Stimulated activated CD4-positive, alpha-beta T cell treated with anti-CD3 and anti-CD28 coated beads, Interleukin-1b, Interleukin-23, amount 100 ng/mL, for 4 hours (primary cell): ENCODE data around the gene SLC12A9.

ENCODE experiments used
- DNase-seq, 2 donors: peaks; one replicate each; pipeline ENCODE4 v3.0.0-alpha.2; 2020; ENCODE audit warnings: low read depth in 2 of 2

The SLC12A9 gene

GRCh38 chr7:100861616-100861985, 9.1 kb downstream of the SLC12A9 start:
- DNase-seq = no peak

GRCh38 chr7:100863406-100863950, 11.0 kb downstream of the SLC12A9 start:
- DNase-seq = no peak

DNA sequence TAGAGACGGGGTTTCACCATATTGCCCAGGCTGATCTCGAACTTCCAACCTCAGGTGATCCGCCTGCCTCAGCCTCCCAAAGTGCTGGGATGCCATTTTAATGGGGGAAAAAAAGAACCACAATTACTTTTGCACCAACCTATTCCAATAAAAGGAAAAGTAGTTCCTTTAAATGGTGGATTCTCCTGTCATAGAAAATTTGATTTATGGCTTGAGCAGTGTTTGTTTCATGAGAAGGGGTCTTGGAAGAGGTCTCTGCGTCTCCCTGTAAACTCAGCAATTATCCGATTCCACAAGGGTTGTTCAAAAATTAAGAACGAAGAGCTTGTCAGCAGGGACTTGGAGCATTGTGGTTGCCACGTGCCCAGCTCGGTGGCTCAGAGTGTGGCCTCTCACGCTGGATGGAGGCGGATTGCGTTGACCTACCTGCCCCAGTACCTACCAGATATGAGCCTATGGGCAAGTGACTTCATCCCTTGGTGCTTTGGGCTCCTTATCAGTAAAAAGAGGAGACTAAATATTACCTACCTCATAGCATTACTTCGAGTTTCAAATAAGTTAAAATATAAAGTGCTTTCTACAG, 11.8 kb downstream of the SLC12A9 start:
- no peak for DNase-seq

- DNase-seq = no peak
Measured at GRCh38 chr7:100865372-100865911, 12.9 kb downstream of the SLC12A9 start.

DNA sequence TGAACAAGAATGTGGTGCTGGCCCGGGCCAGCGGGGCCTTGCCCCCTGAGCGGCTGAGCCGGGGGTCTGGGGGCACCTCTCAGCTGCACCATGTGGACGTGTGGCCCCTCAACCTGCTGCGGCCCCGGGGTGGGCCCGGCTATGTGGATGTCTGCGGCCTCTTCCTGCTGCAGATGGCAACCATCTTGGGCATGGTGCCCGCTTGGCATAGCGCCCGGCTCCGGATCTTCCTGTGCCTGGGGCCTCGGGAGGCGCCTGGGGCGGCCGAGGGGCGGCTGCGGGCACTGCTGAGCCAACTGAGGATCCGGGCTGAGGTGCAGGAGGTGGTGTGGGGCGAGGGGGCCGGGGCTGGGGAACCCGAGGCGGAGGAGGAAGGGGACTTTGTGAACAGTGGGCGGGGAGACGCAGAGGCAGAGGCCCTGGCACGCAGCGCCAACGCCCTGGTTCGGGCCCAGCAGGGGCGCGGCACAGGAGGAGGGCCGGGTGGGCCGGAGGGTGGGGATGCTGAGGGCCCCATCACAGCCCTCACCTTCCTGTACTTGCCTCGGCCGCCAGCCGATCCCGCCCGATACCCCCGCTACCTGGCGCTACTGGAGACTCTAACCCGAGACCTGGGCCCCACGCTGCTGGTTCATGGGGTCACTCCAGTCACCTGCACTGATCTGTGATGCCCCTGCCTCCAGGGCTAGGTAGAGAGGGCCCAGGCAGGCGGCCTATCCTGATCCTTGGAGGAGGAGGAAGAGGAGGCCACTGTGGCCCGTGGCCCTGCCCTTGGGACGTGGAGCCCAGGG, 13.6 kb downstream of the SLC12A9 start:
- no peak for DNase-seq

DNA sequence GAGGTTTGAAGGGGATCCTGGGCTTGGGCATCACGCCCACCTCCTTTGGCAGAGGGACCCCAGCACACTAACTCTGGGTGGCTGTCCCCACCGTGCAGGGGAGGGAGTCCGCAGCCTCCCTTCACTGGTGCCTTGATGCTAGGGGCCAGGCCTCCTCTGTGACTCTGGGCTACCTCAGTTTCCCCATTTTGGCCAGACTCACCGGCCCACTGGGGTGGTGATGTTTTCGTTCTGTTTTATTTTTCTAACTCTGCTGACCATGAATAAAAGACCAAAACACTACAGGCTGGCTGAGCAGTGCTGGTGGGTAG, 14.2 kb downstream of the SLC12A9 start:
- DNase-seq = no peak

- DNase-seq = peak; percentile 62 to 66
Measured at GRCh38 chr7:100867040-100867775, 14.7 kb downstream of the SLC12A9 start, which contains the start of gene TRIP6. Gene TRIP6, plus strand, starts transcription at chr7:100867387. Its CDS starts 111 bp downstream, at chr7:100867498.

- no peak for DNase-seq
Measured at GRCh38 chr7:100867776-100868485, 15.4 kb downstream of the SLC12A9 start.

DNA sequence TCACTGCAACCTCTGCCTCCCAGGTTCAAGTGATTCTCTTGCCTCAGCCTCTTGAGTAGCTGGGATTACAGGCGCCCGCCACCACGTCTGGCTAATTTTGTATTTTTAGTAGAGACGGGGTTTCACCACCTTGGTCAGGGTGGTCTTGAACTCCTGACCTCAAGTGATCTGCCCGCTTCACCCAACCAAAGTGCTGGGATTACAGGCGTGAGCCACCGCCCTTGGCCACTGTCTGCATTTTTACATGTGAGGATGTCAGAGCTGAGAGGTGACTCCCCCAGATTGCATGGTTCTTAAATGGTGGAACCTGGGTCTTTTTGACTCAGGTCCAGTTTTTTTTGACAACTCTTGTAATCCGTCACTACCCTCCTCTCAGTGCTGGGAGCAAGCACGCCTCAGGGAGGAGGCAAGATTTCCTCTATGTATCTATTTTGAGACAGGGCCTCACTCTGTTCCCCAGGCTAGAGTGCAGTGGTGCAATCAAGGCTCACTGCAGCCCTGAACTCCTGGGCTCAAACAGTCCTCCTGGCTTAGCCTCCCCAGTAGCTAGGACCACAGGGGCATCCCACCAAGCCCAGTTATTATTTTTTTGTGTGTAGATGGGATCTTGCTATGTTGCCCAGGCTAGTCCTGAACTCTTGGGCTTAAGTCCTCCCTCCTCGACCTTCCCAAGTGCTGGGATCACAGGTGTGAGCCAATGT, 21.2 kb downstream of the SLC12A9 start:
- DNase-seq = no peak

DNA sequence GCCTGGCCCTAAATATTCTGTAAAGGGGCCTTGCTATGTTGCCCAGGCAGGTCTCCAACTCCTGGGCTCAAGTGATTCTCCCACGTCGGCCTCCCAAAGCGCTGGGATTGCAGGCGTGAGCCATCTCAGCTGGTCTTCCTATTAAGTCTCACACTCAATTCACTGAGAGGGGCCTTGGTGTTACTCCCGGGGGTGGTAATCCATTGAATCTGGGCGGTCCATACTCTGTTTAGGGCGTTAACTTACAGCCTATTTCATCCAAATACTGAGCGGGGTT, 21.7 kb downstream of the SLC12A9 start:
- DNase-seq = no peak

- DNase-seq = peak; percentile 95 to 98
Measured at GRCh38 chr7:100874577-100875355, 22.3 kb downstream of the SLC12A9 start, which contains the start of gene SRRT. Gene SRRT, plus strand, starts transcription at chr7:100875103. Its CDS starts 488 bp downstream, at chr7:100875591.

GRCh38 chr7:100875356-100875751, 22.8 kb downstream of the SLC12A9 start:
- DNase-seq = no peak

- DNase-seq = no peak
Measured at GRCh38 chr7:100878013-100878412, 25.5 kb downstream of the SLC12A9 start.

GRCh38 chr7:100878685-100879084, 26.2 kb downstream of the SLC12A9 start:
- DNase-seq = no peak

DNA sequence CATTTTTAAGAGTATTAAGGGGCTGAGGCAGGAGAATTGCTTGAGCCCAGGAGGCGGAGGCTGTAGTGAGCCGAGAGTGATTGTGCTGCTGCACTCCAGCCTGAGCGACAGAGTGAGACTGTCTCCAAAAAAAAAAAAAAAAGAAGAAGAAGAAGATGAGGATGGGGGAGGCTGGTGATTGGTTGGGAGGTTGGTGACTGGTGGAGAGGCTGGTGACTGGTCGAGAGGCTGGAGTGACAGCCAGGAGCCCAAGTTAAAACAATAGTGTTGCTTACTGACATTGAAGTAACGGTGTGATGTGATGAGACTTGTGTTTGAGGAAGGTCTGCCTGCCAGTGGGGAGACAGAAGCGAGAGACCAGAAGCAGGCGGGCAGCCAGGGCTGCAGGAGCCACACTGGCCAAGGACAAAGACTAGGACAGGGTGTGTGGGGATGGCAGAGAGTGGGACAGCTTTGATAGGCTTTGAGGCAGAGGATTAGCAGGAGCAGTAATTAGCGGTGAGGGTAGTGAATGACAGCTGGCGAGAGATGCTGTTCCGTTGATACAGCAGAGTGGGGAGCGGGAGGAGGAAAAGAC, 27.3 kb downstream of the SLC12A9 start:
- no peak for DNase-seq

DNA sequence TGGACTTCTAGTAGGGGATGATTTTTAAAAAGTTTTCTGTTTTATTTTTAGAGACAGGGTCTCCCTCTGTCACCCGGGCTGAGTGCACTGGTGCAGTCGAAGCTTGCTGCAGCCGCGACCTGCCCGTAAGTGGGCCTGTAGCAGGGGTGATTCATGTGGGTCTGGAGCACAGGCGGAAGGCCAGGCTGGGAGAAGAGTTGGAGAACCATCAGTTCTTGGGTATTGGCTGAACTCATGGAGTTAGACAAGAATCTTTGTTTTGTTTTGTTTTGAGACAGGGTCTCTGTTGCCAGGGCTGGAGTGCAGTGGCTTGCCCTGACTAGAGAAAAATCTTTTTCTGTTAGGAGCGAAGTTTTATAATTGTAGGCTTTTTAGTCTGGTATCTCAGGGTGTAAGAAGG, 28.1 kb downstream of the SLC12A9 start:
- DNase-seq = no peak

DNA sequence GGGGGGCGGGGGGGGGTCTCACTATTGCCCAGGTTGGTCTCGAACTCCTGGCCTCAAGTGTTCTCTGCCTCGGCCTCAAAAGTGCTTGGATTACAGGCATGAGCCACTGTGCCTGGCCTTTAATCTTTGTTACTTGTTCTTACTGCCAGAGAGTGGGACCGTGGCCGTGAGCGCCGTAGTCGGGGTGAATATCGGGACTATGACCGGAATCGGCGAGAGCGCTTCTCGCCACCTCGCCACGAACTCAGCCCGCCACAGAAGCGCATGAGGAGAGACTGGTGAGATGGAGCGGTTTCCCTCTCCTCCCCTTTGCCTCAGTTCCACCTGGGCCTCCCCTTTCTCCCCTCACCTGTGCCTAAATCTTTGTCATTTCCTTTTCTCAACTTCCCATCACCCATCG, 28.6 kb downstream of the SLC12A9 start:
- no peak for DNase-seq

GRCh38 chr7:100882201-100882600, 29.7 kb downstream of the SLC12A9 start:
- DNase-seq = no peak

DNA sequence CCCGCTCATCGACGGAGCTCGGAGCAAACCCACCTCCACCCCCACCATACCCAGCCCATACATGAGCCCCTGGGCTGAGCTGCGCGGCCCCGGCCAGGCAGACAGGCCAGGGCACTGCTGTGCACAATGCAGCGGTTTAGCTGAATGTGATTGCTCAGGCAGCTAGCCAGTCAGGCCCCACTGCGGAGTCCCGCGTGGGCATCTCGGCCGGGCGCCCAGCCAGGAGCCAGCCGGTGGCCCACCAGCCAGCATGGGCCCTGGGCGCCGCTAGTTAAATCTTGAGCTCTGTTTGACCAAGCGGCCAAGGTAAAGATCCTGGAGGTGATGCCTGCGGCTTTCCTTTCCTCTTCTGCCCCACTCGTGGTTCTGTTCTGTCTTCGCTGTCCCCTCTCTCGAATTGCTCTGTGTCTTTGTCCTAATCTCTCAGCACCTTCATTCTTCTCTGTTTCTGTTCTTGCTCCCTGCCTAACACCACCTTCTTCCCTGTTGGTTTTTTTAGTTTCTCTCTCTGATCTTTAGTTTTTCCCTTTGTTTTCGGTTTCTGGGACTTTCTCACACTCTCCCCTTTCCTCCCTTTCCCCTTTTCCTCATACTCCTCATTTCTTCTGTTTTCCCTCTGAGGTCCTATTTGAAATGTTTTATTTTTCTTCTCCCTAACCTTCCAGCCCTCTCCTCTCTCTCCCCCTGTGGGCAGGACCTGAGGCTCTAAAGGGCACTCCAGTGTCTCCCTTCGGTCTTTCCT, 30.4 kb downstream of the SLC12A9 start:
- DNase-seq = no peak
